Left forelimb (tissue), 1 donor: Measurements from ENCODE around the gene BCL11B.
"Not testable (repeated sequence)": the region's sequence is repeated elsewhere in the genome, so short reads cannot be mapped to it uniquely, and the experiment has no call there.

Experiments used
- DNase-seq: peaks from one replicate; pipeline ENCODE4 v3.0.0-alpha.2; 2018; ENCODE audit warnings: low spot score

The BCL11B gene

DNA sequence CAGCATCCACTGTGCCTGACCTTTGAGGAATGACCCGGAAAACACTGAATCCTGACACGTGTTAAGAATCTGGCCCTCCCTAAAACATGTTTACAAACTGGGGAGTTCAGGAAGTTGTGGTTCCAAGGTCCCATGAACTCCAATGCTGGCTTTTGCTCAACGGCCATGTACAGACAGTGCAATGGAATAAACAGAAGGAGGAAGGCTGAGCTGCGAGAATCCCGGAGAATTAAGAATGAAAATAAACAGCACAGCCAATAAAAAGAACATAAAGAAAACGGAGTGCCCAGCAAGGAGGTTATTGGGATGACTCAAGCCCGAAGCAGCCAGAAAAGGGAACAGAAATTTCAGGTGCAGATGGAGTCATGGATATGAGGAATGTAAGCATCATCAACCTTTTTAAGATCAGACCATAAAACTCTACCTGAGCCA, 32.3 kb downstream of the BCL11B start:
- no peak for DNase-seq

- DNase-seq: no peak
Measured at GRCh38 chr14:99238216-99238615, 33.8 kb downstream of the BCL11B start.

DNA sequence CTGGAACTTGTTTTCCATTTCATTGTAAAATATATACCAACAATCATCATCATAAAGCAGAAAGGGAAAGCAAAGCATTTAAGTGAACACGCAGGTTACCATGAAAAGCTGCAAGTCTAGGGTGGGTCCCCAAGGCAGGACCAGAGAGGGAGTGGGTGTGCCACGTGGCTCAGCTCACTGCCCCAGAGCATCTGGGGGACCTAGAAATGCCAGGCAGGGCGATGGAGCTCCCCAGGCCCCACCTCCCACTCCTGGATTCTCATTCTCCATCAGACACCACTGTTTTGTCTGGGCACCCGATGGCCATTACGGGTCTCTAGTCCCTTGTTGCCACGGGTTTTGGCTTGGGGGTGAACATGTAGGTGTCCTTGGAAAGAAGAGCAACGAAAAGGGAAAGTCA, 34.7 kb downstream of the BCL11B start:
- no peak for DNase-seq

- no peak for DNase-seq
Measured at GRCh38 chr14:99236386-99237138, 35.4 kb downstream of the BCL11B start.

- no peak for DNase-seq
Measured at GRCh38 chr14:99235582-99236320, 36.2 kb downstream of the BCL11B start.

DNA sequence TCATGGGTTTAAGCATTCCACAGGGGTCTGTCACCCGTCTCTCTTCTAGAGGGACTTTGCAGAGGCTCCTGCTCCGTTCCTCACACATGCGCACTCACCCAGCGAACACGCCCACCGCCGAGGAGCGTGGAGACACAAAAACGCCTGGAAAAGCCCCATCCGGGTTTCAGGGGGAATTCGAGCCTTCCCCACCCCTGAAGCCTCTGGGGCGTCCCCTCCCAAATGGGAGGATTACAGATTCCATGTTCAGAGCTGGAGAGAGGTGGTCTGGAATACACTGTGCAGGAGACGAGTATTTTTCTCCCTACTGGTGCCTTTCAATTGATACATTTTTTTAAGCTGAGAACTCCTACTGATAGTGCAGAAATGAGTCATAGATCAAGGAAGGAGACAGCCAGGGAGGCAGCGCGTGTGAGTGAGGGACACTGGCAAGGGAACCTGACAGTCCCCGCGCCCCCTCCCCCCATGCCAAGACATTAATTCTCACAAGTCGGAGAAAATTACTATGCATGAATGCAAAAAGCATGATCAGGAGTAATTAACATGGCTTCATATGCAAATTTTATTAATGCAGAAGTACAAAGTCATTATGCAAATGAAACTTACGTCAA, 36.9 kb downstream of the BCL11B start:
- no peak for DNase-seq

- DNase-seq: no peak
Measured at GRCh38 chr14:99234355-99234754, 37.6 kb downstream of the BCL11B start.

DNA sequence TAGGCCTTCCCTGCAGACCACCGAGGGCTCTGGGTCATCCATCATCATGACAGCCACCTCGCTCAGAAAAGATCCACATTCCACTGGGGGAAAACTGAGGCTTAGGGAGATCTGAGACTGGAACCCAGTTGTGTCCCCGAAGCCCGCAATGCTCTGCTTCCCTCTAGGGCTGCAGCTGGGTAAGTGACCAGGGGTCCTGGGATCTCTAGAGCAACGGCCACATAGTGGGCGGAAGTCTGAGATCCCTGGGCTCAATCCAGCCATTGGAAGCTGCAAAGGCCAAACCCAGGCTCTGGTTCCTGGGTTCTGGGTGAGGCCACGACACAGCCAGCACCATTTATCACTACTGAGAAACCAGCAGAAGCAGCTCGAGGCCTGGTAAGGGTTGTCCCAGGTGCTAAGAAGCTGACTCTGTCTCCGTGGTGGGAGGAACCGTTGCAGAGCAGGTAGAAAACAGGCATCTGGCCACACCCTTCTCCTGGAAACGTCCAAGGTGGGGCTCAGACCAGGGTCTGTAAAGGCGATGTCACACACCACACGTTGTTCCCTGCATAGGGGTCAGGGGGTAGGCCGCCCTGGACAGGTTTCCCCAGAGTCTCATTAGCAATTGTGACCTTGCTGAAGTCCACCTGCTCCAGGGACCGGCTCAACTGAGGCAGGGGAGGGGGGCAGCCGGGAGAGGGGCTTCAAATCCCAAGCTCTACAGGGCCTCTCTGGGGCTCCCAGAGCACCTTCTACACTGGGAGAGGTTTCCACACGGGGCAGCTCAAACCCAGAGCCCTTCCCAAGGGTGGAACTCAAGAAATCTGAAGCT, 38.6 kb downstream of the BCL11B start:
- no peak for DNase-seq

DNA sequence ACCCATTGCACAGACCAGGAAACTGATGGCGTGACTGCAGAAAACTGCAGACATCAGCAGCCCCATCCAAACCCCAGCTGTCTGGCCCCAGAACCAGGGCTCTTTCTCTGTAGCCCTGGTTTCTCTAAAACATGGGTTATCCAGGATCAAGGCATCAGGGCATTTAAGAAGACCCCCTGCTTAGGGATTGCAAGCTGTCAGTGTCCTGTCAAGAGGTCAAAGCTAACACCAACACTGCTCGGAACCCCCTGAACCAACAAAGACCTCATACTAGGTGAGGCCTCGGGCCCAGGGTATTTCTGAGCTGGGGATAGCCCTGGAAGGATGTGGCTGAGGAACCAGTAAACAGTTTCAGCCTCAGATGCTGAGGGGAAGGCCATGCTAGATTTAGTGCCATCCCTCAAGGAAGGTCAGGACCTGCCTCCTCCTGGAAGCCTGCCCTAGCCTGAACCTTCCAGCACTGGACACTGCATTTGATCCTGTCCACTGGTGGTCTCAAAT, 39.2 kb downstream of the BCL11B start:
- no peak for DNase-seq

GRCh38 chr14:99231850-99232713, 39.9 kb downstream of the BCL11B start:
- no peak for DNase-seq

DNA sequence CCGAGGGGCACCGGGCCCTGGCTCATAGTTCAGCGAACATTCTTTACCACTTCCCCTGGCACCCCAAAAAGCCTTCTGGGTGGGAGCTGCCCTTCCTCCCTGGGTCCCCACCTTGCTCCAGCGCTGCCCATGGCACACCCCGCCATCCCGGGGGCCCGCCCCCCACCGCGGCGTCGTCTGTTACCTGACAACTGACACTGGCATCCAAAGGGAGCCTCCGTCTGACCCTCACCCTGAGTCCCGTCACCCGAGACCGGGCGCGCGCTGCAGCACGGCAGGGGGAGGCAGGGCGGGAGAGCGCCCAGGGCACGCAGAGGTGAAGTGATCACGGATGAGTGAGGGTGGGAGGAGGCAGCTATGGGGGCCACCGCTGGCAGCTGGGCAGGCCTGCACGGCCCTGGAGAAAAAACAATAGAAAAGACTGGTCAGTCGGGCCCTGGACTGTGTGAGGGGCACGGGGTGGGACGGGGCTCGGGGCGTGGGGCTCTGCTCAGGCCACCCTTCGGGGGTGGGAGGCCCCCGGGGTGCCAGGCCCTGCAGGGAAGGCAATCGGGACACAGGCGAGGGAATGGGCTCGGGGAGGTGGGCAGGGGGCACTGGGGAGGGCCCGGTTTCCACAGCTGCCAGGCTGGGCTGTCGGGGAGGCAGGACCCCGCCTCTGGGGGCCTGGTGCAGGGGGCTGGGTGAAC, 40.7 kb downstream of the BCL11B start:
- DNase-seq: no peak

- no peak for DNase-seq
Measured at GRCh38 chr14:99230208-99231151, 41.5 kb downstream of the BCL11B start.

- no peak for DNase-seq
Measured at GRCh38 chr14:99229654-99230207, 42.3 kb downstream of the BCL11B start.

DNA sequence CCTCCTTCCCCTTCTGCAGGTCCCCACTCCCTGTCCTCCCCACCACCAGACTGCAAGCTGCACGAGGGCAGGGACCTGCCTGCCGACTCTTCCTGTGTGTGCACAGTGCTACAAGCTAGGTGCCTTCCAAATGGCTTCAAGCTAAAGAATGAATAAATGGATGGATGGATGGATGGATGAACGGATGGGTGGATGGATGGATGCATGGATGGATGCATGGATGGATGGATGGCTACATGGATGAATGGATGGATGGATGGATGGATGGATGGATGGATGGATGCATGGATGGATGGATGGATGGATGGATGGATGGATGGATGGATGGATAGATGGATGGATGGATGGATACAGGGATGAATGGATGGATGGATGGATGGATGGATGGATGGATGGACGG, 43.2 kb downstream of the BCL11B start:
- DNase-seq: not testable (repeated sequence)

DNA sequence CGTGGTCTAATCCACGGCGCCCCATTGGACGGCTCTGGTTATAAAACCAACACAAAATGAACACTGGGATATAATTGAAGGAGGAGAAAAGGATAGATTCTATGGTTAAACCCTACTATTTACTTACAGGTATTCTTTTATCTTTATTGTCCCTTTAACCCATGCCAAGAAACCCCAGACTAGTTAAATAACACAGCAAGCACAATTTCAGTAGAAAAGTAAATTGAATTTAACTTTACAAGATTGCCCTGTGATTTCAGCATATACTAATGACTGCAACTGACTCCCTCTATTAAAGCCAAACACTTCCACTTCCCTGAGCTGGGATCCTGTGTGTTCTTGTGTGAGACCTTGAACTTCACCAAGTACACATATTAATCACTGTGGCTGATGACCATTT, 45.3 kb downstream of the BCL11B start:
- DNase-seq: no peak

DNA sequence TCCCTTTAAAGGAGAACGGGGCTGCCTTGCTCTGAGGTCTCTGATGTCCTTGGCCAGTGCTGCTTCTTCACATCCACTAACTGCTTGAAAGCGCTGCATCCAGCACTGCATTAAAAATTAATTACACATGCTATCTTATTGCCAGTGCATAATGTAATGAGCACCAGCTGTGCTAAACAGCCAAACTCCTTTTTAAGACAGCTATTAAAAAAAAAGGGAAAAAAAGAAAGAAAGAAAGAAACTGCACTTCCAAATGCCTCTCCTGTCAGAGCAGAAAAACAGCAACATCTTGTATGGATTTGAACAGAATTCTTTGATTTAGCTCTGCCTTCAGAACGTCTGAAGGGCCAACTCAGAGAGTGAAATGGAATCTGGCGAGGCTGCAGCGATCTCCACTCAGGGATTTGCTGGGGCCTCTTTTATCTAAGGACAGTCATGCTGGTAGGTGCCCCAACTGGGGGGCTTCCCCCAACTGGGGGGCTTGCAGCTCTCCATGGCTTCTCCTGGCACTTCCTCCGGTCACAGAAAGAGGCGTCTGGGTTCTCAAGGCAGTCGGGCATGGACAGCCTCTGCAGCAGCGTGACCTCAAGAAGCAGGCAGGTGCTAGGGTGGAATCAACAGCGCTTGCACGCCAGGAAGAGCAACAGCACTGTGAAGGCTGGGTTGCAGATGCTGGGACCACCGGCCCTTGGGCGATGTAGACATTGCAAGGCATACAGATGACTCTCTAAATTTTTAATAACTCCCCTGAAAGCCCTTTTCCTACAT, 46.4 kb downstream of the BCL11B start:
- no peak for DNase-seq

- DNase-seq: no peak
Measured at GRCh38 chr14:99224948-99225347, 47.0 kb downstream of the BCL11B start.
